HG02870 (cell line): ENCODE data around the gene KCNK13.
"Not testable (repeated sequence)": the region's sequence is repeated elsewhere in the genome, so short reads cannot be mapped to it uniquely, and the experiment has no call there.

ENCODE experiments used
- ATAC-seq: cut with Tn5 transposase; IDR thresholded peaks from one replicate; pipeline ENCODE4 v1.9.1; 2021; ENCODE audit warnings: mild to moderate bottlenecking, moderate library complexity; ENCODE audit not compliant: unreplicated experiment

KCNK13 gene

GRCh38 chr14:90061685-90062126 lies at the start of gene KCNK13:
Gene KCNK13, plus strand, starts transcription at chr14:90061994. Its CDS starts 212 bp downstream, at chr14:90062206.
- ATAC-seq = no peak

GRCh38 chr14:90017371-90017770 lies 44.4 kb upstream of the KCNK13 start:
- ATAC-seq = no peak

GRCh38 chr14:90019824-90020523 lies 41.8 kb upstream of the KCNK13 start:
- no peak for ATAC-seq

GRCh38 chr14:90023176-90023896 lies 38.5 kb upstream of the KCNK13 start:
- no peak for ATAC-seq

GRCh38 chr14:90024910-90025309 lies 36.9 kb upstream of the KCNK13 start:
- no peak for ATAC-seq

- ATAC-seq = not testable (repeated sequence)
These were observed 35.2 kb upstream of the KCNK13 start for GRCh38 chr14:90026608-90027007.

- ATAC-seq = no peak
These were observed 34.0 kb upstream of the KCNK13 start for GRCh38 chr14:90027842-90028241.

GRCh38 chr14:90034156-90034555 lies 27.6 kb upstream of the KCNK13 start:
- no peak for ATAC-seq

- no peak for ATAC-seq
These were observed 26.8 kb upstream of the KCNK13 start for GRCh38 chr14:90034835-90035525.

- ATAC-seq = no peak
These were observed 22.4 kb upstream of the KCNK13 start for GRCh38 chr14:90039253-90040010.

- ATAC-seq = no peak
These were observed 21.4 kb upstream of the KCNK13 start for GRCh38 chr14:90040411-90040810.

GRCh38 chr14:90042496-90043252 lies 19.1 kb upstream of the KCNK13 start:
- no peak for ATAC-seq

- ATAC-seq = no peak
These were observed 16.2 kb upstream of the KCNK13 start for GRCh38 chr14:90045616-90046015.

GRCh38 chr14:90049390-90049789 lies 12.4 kb upstream of the KCNK13 start:
- no peak for ATAC-seq

GRCh38 chr14:90050271-90050670 lies 11.5 kb upstream of the KCNK13 start:
- no peak for ATAC-seq

- no peak for ATAC-seq
These were observed 8.8 kb upstream of the KCNK13 start for GRCh38 chr14:90053044-90053443.

GRCh38 chr14:90054803-90055202 lies 7.0 kb upstream of the KCNK13 start:
- no peak for ATAC-seq

GRCh38 chr14:90056826-90057225 lies 5.0 kb upstream of the KCNK13 start:
- ATAC-seq = no peak

GRCh38 chr14:90058876-90059458 lies 2.8 kb upstream of the KCNK13 start:
- no peak for ATAC-seq
